ENCODE measurements around the gene KCNK4.

Gene KCNK4

GRCh38 chr11:64344787-64345186 lies 53.7 kb downstream of the KCNK4 start:
- Histone ChIP-seq H3K4me3 (ENCODE audit: low read length) (no peak overlapping the region), H3K27me3 (ENCODE audit: insufficient read depth, low read length) (peaks cover 16% of the 10 kb centered on the region), H2AFZ (ENCODE audit: low read depth, low read length) (no peak overlapping the region), H3K36me3 (ENCODE audit: insufficient read depth, low read length) (no peaks in the 10 kb centered on the region), H3K9me3 (ENCODE audit: low read length) (no peaks in the 10 kb centered on the region), H3K4me1 (ENCODE audit: insufficient read depth, low read length) (peaks cover 7% of the 10 kb centered on the region)

GRCh38 chr11:64347193-64347867 lies 56.2 kb downstream of the KCNK4 start:
- Histone ChIP-seq H2AFZ (ENCODE audit: low read depth, low read length) (no peak overlapping the region), H3K27me3 (ENCODE audit: insufficient read depth, low read length) (no peaks in the 10 kb centered on the region), H3K4me3 (ENCODE audit: low read length) (no peak overlapping the region), H3K9me3 (ENCODE audit: low read length) (no peaks in the 10 kb centered on the region), H3K36me3 (ENCODE audit: insufficient read depth, low read length) (no peaks in the 10 kb centered on the region), H3K4me1 (ENCODE audit: insufficient read depth, low read length) (peaks cover 13% of the 10 kb centered on the region)

- Histone ChIP-seq H2AFZ (ENCODE audit: low read depth, low read length) (no peak overlapping the region), H3K36me3 (ENCODE audit: insufficient read depth, low read length) (no peaks in the 10 kb centered on the region), H3K27me3 (ENCODE audit: insufficient read depth, low read length) (no peaks in the 10 kb centered on the region), H3K4me1 (ENCODE audit: insufficient read depth, low read length) (peaks cover 13% of the 10 kb centered on the region), H3K9me3 (ENCODE audit: low read length) (no peaks in the 10 kb centered on the region), H3K4me3 (ENCODE audit: low read length) (no peak overlapping the region)
Measured at GRCh38 chr11:64348383-64349024, 57.4 kb downstream of the KCNK4 start.

GRCh38 chr11:64349025-64349387 lies 57.9 kb downstream of the KCNK4 start:
- Histone ChIP-seq H3K27me3 (ENCODE audit: insufficient read depth, low read length) (no peaks in the 10 kb centered on the region), H3K9me3 (ENCODE audit: low read length) (no peaks in the 10 kb centered on the region), H3K4me3 (ENCODE audit: low read length) (no peak overlapping the region), H3K4me1 (ENCODE audit: insufficient read depth, low read length) (peaks cover 13% of the 10 kb centered on the region), H3K36me3 (ENCODE audit: insufficient read depth, low read length) (no peaks in the 10 kb centered on the region), H2AFZ (ENCODE audit: low read depth, low read length) (no peak overlapping the region)

GRCh38 chr11:64349404-64349803 lies 58.3 kb downstream of the KCNK4 start:
- no peaks in the 10 kb centered on the region for H3K36me3 ChIP-seq (ENCODE audit: insufficient read depth, low read length)
- H3K4me3 ChIP-seq (ENCODE audit: low read length): no peak overlapping the region
- H3K27me3 ChIP-seq (ENCODE audit: insufficient read depth, low read length): no peaks in the 10 kb centered on the region
- peaks cover 13% of the 10 kb centered on the region for H3K4me1 ChIP-seq (ENCODE audit: insufficient read depth, low read length)
- no peaks in the 10 kb centered on the region for H3K9me3 ChIP-seq (ENCODE audit: low read length)
- no peak overlapping the region for H2AFZ ChIP-seq (ENCODE audit: low read depth, low read length)

Data from neuron (in vitro differentiated cells).